ENCODE data around the gene COA8.

COA8 gene

GRCh38 chr14:103526247-103526913 is 36.4 kb upstream of the COA8 start:
- DNase-seq (ENCODE audit: low spot score): no peak

- DNase-seq (ENCODE audit: low spot score): no peak
These were observed 35.9 kb upstream of the COA8 start for GRCh38 chr14:103526914-103527248.

GRCh38 chr14:103527408-103528145 is 35.2 kb upstream of the COA8 start:
- DNase-seq (ENCODE audit: low spot score): no peak

GRCh38 chr14:103528146-103528586 is 34.6 kb upstream of the COA8 start:
- DNase-seq (ENCODE audit: low spot score): no peak

- peak; percentile 90 for DNase-seq (ENCODE audit: low spot score)
These were observed 34.0 kb upstream of the COA8 start, which contains the start of gene TRMT61A for GRCh38 chr14:103528587-103529382. Gene TRMT61A, plus strand, starts transcription at chr14:103529196. Its CDS starts 783 bp downstream, at chr14:103529979.

- no peak for DNase-seq (ENCODE audit: low spot score)
These were observed 33.1 kb upstream of the COA8 start for GRCh38 chr14:103529383-103530365.

- no peak for DNase-seq (ENCODE audit: low spot score)
These were observed 32.4 kb upstream of the COA8 start for GRCh38 chr14:103530390-103530789.

- DNase-seq (ENCODE audit: low spot score): no peak
These were observed 31.9 kb upstream of the COA8 start for GRCh38 chr14:103530831-103531230.

- DNase-seq (ENCODE audit: low spot score): no peak
These were observed 31.1 kb upstream of the COA8 start for GRCh38 chr14:103531421-103532215.

- no peak for DNase-seq (ENCODE audit: low spot score)
These were observed 30.3 kb upstream of the COA8 start for GRCh38 chr14:103532216-103533136.

GRCh38 chr14:103533137-103533998 is 29.4 kb upstream of the COA8 start:
- DNase-seq (ENCODE audit: low spot score): no peak

GRCh38 chr14:103533999-103534575 is 28.7 kb upstream of the COA8 start:
- DNase-seq (ENCODE audit: low spot score): peak; percentile 82

- DNase-seq (ENCODE audit: low spot score): no peak
These were observed 28.1 kb upstream of the COA8 start for GRCh38 chr14:103534576-103535061.

- no peak for DNase-seq (ENCODE audit: low spot score)
These were observed 27.5 kb upstream of the COA8 start for GRCh38 chr14:103535081-103535890.

GRCh38 chr14:103535891-103536565 is 26.7 kb upstream of the COA8 start:
- DNase-seq (ENCODE audit: low spot score): no peak

- DNase-seq (ENCODE audit: low spot score): no peak
These were observed 26.1 kb upstream of the COA8 start for GRCh38 chr14:103536693-103537092.

Measured in putamen (tissue), 1 donor.